Measurements from ENCODE around the gene PCCA. TPM values are rescaled to one million over a fixed set of nuclear protein-coding genes. Genes with fewer than 3 reads are reported as not detected.
A peak's percentile ranks its signal among the peaks of the same experiment; 100 is the strongest.

Gene PCCA
- total RNA-seq, 1 experiment from 2014 or later = 16.1 TPM

GRCh38 chr13:100347968-100348367 lies 259.1 kb downstream of the PCCA start:
- H3K27me3 ChIP-seq (ENCODE audit: insufficient read depth, low read depth) = no peaks in the 10 kb centered on the region
- intact Hi-C loops (cut with micrococcal nuclease; ENCODE audit: unreplicated experiment) = no loop called here
- H3K79me2 ChIP-seq (ENCODE audit: low read depth) = no peaks in the 10 kb centered on the region
- H2AFZ ChIP-seq = no peak overlapping the region; the same call in 1 of the 2 replicates
- H4K20me1 ChIP-seq (ENCODE audit: insufficient read depth) = no peaks in the 10 kb centered on the region
- peaks cover 10% of the 10 kb centered on the region; the same call in 1 of the 2 replicates for H3F3A ChIP-seq (ENCODE audit: insufficient read depth, low read depth)
- H3K4me3 ChIP-seq = no peak overlapping the region
- H3K4me2 ChIP-seq = peak overlapping the region; percentile 15
- ChIA-PET POLR2A (ENCODE audit: unreplicated experiment) (no interaction called here), CTCF (no interaction called here)
- no peaks in the 10 kb centered on the region for H3K9me3 ChIP-seq (ENCODE audit: insufficient read depth, low read depth)
- DNase-seq = peak; percentile 7 to 69
- peak overlapping the region; percentile 68 for H3K27ac ChIP-seq
- H3K4me1 ChIP-seq (replicated peaks; ENCODE audit: insufficient read depth) = peaks cover 14% of the 10 kb centered on the region
- TF ChIP-seq CTCF (conservative IDR thresholded peaks at IDR 0.05) (no peak), EZH2 (IDR thresholded peaks at IDR 0.05; ENCODE audit: low read depth) (no peak)
- H3K36me3 ChIP-seq (ENCODE audit: low read depth) = no peaks in the 10 kb centered on the region
- no TSS peak for BruUV-seq (replicated peaks)
- H3K9me2 ChIP-seq (ENCODE audit: insufficient read depth) = no peaks in the 10 kb centered on the region; the same call in 1 of the 2 replicates

GRCh38 chr13:100349594-100349993 lies 260.7 kb downstream of the PCCA start:
- H3K9me3 ChIP-seq (ENCODE audit: insufficient read depth, low read depth) = no peaks in the 10 kb centered on the region
- ChIA-PET POLR2A (ENCODE audit: unreplicated experiment) (no interaction called here), CTCF (no interaction called here)
- intact Hi-C loops (cut with micrococcal nuclease; ENCODE audit: unreplicated experiment) = no loop called here
- H3K27me3 ChIP-seq (ENCODE audit: insufficient read depth, low read depth) = no peaks in the 10 kb centered on the region
- H3K4me3 ChIP-seq = no peak overlapping the region
- H3K4me1 ChIP-seq (replicated peaks; ENCODE audit: insufficient read depth) = peaks cover 14% of the 10 kb centered on the region
- H3K79me2 ChIP-seq (ENCODE audit: low read depth) = no peaks in the 10 kb centered on the region
- no peak for TF ChIP-seq EZH2 (IDR thresholded peaks at IDR 0.05; ENCODE audit: low read depth)
- TF ChIP-seq CTCF (conservative IDR thresholded peaks at IDR 0.05) = no peak
- no peak for DNase-seq
- no TSS peak for BruUV-seq (replicated peaks)
- H3K9me2 ChIP-seq (ENCODE audit: insufficient read depth) = no peaks in the 10 kb centered on the region; the same call in 1 of the 2 replicates
- no peak overlapping the region for H2AFZ ChIP-seq
- H3K36me3 ChIP-seq (ENCODE audit: low read depth) = no peaks in the 10 kb centered on the region
- no peaks in the 10 kb centered on the region for H4K20me1 ChIP-seq (ENCODE audit: insufficient read depth)
- H3K27ac ChIP-seq = no peak overlapping the region
- no peak overlapping the region for H3K4me2 ChIP-seq
- H3F3A ChIP-seq (ENCODE audit: insufficient read depth, low read depth) = peaks cover 10% of the 10 kb centered on the region; the same call in 1 of the 2 replicates

GRCh38 chr13:100350601-100351000 lies 261.7 kb downstream of the PCCA start:
- H3K4me2 ChIP-seq = no peak overlapping the region
- TF ChIP-seq EZH2 (IDR thresholded peaks at IDR 0.05; ENCODE audit: low read depth) = no peak
- no peak for TF ChIP-seq CTCF (conservative IDR thresholded peaks at IDR 0.05)
- H3K36me3 ChIP-seq (ENCODE audit: low read depth) = no peaks in the 10 kb centered on the region
- no peaks in the 10 kb centered on the region for H4K20me1 ChIP-seq (ENCODE audit: insufficient read depth)
- no TSS peak for BruUV-seq (replicated peaks)
- H3K4me1 ChIP-seq (replicated peaks; ENCODE audit: insufficient read depth) = peaks cover 14% of the 10 kb centered on the region
- ChIA-PET CTCF (no interaction called here), POLR2A (ENCODE audit: unreplicated experiment) (no interaction called here)
- H3K9me3 ChIP-seq (ENCODE audit: insufficient read depth, low read depth) = 0 out of 2 replicates have a peak, but pooled peaks cover under 1% of the 10 kb centered on the region
- DNase-seq = no peak
- H3K4me3 ChIP-seq = no peak overlapping the region
- no peak overlapping the region for H2AFZ ChIP-seq
- no peaks in the 10 kb centered on the region for H3K27me3 ChIP-seq (ENCODE audit: insufficient read depth, low read depth)
- H3K79me2 ChIP-seq (ENCODE audit: low read depth) = no peaks in the 10 kb centered on the region
- peaks cover 10% of the 10 kb centered on the region; the same call in 1 of the 2 replicates for H3F3A ChIP-seq (ENCODE audit: insufficient read depth, low read depth)
- intact Hi-C loops (cut with micrococcal nuclease; ENCODE audit: unreplicated experiment) = no loop called here
- no peak overlapping the region for H3K27ac ChIP-seq
- H3K9me2 ChIP-seq (ENCODE audit: insufficient read depth) = no peaks in the 10 kb centered on the region; the same call in 1 of the 2 replicates

Data from PC-9 (cell line).